M059J (cell line): ENCODE data around the gene G6PC1. TPM values are rescaled to one million over a fixed set of nuclear protein-coding genes. Genes with fewer than 3 reads are reported as not detected.
"Not testable (repeated sequence)": the region's sequence is repeated elsewhere in the genome, so short reads cannot be mapped to it uniquely, and the experiment has no call there.

Experiments used
- DNase-seq: peaks from one replicate; pipeline ENCODE4 v3.0.0-alpha.2; 2012; ENCODE audit warnings: low read depth
- total RNA-seq: library from RNA; depleted of rRNA; stranded (reverse); fragments of >200 nt; shearing (Covaris generic); gene quantifications from 2 replicates; pipeline ENCODE4 v1.2.3, GENCODE V29; 2014; rRNA removed

G6PC1 gene
- total RNA-seq, result not detected in 2 replicates

GRCh38 chr17:42900460-42901331 lies at the start of gene G6PC1:
TSS of gene G6PC1 (plus strand) at chr17:42900799. CDS start at chr17:42900877, 78 bp downstream.
- DNase-seq, result no peak

DNA sequence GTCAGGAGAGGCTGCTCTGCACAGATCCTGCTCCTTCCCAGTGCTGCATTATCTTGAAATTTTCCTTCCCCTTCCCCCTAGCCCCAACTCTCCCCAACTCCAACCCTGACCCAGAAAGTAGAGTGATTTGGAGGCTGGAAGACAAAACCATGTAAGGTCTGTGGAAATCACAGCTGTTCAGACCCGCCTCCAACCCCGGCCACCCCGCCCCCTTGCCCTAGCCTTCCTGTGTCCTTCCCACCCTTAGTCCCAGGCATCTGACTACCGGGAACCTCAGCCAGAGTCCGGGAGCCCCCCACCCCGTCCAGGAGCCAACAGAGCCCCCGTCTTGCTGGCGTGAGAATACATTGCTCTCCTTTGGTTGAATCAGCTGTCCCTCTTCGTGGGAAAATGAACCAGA lies 49.6 kb upstream of the G6PC1 start, which contains the start of gene AOC3:
AOC3 (plus strand) TSS at position 246 of the 400 bp plus-strand sequence; CDS start at position 391, 145 bp downstream.
- DNase-seq, result no peak

- DNase-seq, result not testable (repeated sequence)
These were observed 49.0 kb upstream of the G6PC1 start for GRCh38 chr17:42851371-42852240.

GRCh38 chr17:42852351-42852750 lies 48.2 kb upstream of the G6PC1 start:
- no peak for DNase-seq

GRCh38 chr17:42853004-42853403 lies 47.6 kb upstream of the G6PC1 start:
- no peak for DNase-seq

GRCh38 chr17:42853597-42853967 lies 47.0 kb upstream of the G6PC1 start:
- no peak for DNase-seq

GRCh38 chr17:42853968-42854790 lies 46.4 kb upstream of the G6PC1 start:
- DNase-seq, result no peak

GRCh38 chr17:42855048-42855596 lies 45.5 kb upstream of the G6PC1 start:
- no peak for DNase-seq

GRCh38 chr17:42856093-42856492 lies 44.5 kb upstream of the G6PC1 start:
- DNase-seq, result not testable (repeated sequence)

- DNase-seq, result not testable (repeated sequence)
These were observed 44.1 kb upstream of the G6PC1 start for GRCh38 chr17:42856516-42856915.

DNA sequence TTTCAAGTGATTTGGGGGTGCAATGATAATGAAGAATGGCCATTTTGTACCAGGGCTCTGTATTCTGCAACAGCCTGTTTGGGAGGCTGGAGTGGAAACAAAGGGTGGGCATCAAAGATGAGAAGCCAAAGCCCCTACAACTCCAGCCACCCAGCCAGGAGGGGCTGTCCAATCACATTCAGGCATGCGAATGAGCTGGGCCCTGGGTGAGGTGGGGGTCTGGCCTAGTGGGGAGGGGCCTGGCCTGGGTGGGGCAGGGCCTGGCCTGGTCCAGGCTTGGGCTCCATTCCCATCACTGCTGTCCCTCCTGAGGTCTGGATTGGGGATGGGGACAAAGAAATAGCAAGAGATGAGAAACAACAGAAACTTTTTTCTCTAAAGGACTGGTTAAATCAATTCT lies 43.2 kb upstream of the G6PC1 start:
- DNase-seq, result no peak

GRCh38 chr17:42865638-42866094 lies 34.9 kb upstream of the G6PC1 start:
- no peak for DNase-seq

- DNase-seq, result no peak
These were observed 34.4 kb upstream of the G6PC1 start for GRCh38 chr17:42866216-42866615.

DNA sequence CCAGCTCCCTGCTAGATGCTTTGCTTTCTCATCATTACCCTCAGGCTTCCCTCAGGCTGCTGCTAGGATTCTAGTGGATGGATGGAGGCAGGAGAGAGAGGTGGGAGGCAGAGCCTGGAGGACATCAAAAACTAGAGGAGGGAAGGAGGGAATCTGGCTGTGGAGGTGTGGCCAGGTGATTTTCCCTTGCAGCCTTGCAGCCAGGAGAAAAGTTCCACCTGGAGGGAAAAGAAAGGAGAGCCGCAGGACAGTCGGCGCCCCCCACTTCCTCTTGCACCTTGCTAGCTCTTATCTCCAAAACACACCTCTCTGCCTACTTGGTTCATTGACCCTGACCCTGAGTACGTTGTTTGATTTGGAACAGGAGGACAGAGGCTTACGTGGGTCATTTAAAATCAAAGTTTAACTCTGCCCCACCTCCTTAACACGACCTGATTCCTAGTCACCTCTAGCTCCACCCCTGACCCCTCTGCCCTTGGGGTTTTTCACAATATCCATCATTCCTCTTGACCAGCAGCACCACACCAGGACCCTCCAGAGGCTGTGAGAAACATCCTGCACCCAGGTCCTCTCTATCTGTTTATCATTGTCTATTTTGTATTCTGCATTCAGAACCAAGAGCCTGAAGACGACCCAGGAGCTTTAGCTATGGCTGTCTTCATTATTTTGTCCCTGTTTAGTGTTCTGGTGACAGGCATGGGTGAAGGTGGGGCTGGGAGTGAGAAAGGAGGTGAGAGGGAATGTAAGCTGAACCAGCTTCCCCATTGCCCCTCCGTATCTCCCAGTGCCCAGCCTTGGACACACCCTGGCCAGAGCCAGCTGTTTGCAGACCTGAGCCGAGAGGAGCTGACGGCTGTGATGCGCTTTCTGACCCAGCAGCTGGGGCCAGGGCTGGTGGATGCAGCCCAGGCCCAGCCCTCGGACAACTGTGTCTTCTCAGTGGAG lies 33.7 kb upstream of the G6PC1 start:
- DNase-seq, result no peak

DNA sequence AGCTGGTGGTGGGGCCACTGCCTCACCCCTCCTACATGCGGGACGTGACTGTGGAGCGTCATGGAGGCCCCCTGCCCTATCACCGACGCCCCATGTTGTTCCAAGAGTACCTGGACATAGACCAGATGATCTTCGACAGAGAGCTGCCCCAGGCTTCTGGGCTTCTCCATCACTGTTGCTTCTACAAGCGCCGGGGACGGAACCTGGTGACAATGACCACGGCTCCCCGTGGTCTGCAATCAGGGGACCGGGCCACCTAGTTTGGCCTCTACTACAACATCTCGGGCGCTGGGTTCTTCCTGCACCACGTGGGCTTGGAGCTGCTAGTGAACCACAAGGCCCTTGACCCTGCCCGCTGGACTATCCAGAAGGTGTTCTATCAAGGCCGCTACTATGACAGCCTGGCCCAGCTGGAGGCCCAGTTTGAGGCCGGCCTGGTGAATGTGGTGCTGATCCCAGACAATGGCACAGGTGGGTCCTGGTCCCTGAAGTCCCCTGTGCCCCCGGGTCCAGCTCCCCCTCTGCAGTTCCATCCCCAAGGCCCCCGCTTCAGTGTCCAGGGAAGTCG lies 32.8 kb upstream of the G6PC1 start:
- not testable (repeated sequence) for DNase-seq

GRCh38 chr17:42868338-42868737 lies 32.3 kb upstream of the G6PC1 start:
- no peak for DNase-seq

GRCh38 chr17:42871647-42872046 lies 29.0 kb upstream of the G6PC1 start:
- no peak for DNase-seq

DNA sequence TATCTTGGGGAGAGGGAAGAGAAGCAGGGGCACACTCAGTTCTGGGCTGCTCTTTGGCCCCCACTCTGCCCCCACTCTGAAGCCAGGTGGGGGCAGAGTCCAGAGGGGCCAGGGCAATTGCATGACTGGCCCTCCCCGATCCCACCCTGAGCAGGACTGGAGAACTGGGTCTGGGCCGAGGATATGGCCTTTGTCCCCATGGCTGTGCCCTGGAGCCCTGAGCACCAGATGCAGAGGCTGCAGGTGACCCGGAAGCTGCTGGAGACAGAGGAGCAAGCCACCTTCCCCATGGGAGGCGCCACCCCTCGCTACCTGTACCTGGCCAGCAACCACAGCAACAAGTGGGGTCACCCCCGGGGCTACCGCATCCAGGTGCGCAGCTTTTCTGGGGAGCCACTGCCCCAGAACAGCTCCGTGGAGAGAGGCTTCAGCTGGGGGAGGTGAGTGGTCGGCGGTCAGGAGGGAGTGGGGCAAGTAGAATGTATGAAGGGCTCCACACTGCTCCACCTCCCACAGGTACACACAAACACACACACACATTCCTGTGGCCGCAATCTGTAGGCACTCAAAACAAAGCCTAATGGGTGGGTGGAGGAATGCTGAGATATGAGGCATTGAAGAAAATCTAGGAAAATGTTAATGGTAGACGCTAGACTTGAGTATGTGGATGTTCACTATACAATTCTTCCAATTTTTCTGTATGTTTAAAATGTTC lies 28.2 kb upstream of the G6PC1 start:
- DNase-seq, result no peak

DNA sequence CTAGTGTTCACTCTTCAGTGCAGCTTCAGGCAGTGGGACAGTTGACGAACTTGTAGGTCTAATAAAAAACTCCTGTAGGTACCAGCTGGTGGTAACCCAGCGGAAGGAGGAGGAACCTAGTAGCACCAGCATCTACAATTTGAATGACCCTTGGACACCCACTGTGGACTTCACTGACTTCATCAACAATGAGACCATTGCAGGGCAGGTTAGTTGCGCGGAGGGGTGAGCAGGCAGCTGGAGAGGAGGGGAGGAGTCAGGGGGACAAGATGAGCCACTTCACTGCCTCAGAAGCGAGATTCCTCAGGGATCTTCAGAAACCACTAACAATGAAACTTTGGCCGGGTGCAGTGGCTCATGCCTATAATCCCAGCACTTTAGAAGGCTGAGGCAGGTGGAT lies 27.3 kb upstream of the G6PC1 start:
- no peak for DNase-seq
